Naive thymus-derived CD4-positive, alpha-beta T cell (primary cell): ENCODE results near the gene SMARCD2. TPM values are rescaled to one million over a fixed set of nuclear protein-coding genes. Genes with fewer than 3 reads are reported as not detected.
"Not testable (repeated sequence)": the region's sequence is repeated elsewhere in the genome, so short reads cannot be mapped to it uniquely, and the experiment has no call there.

Experiments
- ATAC-seq: fragments of 150-1000 bp; cut with Tn5 transposase; 2 replicates; pipeline ENCODE4 v1.10.0; 2021; ENCODE audit warnings: mild to moderate bottlenecking, moderate library complexity
- CTCF ChIA-PET: fragments of 350-600 bp; sonication (Branson Sonifier 250); formaldehyde crosslinking; loops from one replicate; lab custom pipeline; 2021; ENCODE audit warnings: antibody characterized with exemption; lab: Charles Lee
- POLR2A ChIA-PET: fragments of 350-600 bp; sonication (Branson Sonifier 250); formaldehyde crosslinking; loops from one replicate; lab custom pipeline; 2021; ENCODE audit warnings: antibody characterized with exemption, inconsistent platforms; lab: Charles Lee
- DNase-seq, 9 donors: peaks; one replicate each; pipeline versions ENCODE4 v3.0.0 to v3.0.0-alpha.2; 2020 to 2022; ENCODE audit warnings: mixed read lengths in 1 of 9
- H3K27ac ChIP-seq: one replicate; pipeline ENCODE4 v1.7.0; 2013; ENCODE audit warnings: mild to moderate bottlenecking, low read depth, low read length, moderate library complexity
- H3K27me3 ChIP-seq, 2 donors: one replicate each; pipeline ENCODE4 v1.7.0; 2013; ENCODE audit warnings: low read length in 2 of 2, mild to moderate bottlenecking in 2 of 2, moderate library complexity in 2 of 2; ENCODE audit not compliant: control insufficient read depth in 2 of 2, insufficient read depth in 2 of 2
- H3K36me3 ChIP-seq, 3 experiments: 1 replicate in 2 of 3; 2 replicates in 1 of 3; pipeline ENCODE4 v1.7.0; 2013; ENCODE audit warnings: low read length in 3 of 3, mild to moderate bottlenecking in 3 of 3, moderate library complexity in 1 of 3; ENCODE audit not compliant: insufficient read depth in 3 of 3, control insufficient read depth in 2 of 3
- H3K4me1 ChIP-seq, 2 donors: one replicate each; pipeline ENCODE4 v1.7.0; 2013; ENCODE audit warnings: low read length in 2 of 2, mild to moderate bottlenecking in 2 of 2, moderate library complexity in 1 of 2; ENCODE audit not compliant: control insufficient read depth in 2 of 2, insufficient read depth in 2 of 2
- H3K4me3 ChIP-seq: 2 replicates; pipeline ENCODE4 v1.7.0; 2013; ENCODE audit warnings: mild to moderate bottlenecking, low read length
- H3K9me3 ChIP-seq, 3 experiments: 1 replicate in 2 of 3; 2 replicates in 1 of 3; pipeline ENCODE4 v1.7.0; 2013; ENCODE audit warnings: low read length in 3 of 3; ENCODE audit not compliant: control insufficient read depth in 2 of 3
- H3K27ac Mint-ChIP-seq, 9 donors: one replicate each; pipeline ENCODE4 v1.8.0; 2020 to 2022; ENCODE audit warnings: mixed read lengths in 9 of 9, mild to moderate bottlenecking in 8 of 9, moderate library complexity in 5 of 9, inconsistent platforms in 2 of 9
- H3K27me3 Mint-ChIP-seq, 5 donors: one replicate each; pipeline ENCODE4 v1.8.0; 2021 to 2022; ENCODE audit warnings: mixed read lengths in 5 of 5, mild to moderate bottlenecking in 1 of 5
- H3K36me3 Mint-ChIP-seq, 5 donors: one replicate each; pipeline ENCODE4 v1.8.0; 2020 to 2022; ENCODE audit warnings: mixed read lengths in 5 of 5, mild to moderate bottlenecking in 3 of 5, inconsistent platforms in 1 of 5
- H3K4me1 Mint-ChIP-seq, 7 donors: one replicate each; pipeline ENCODE4 v1.8.0; 2020 to 2022; ENCODE audit warnings: mixed read lengths in 7 of 7, mild to moderate bottlenecking in 3 of 7, inconsistent platforms in 1 of 7
- H3K4me3 Mint-ChIP-seq, 10 donors: one replicate each; pipeline ENCODE4 v1.8.0; 2020 to 2022; ENCODE audit warnings: mild to moderate bottlenecking in 10 of 10, mixed read lengths in 10 of 10, moderate library complexity in 6 of 10, inconsistent platforms in 2 of 10
- H3K9me3 Mint-ChIP-seq, 11 donors: one replicate each; pipeline ENCODE4 v1.8.0; 2020 to 2022; ENCODE audit warnings: mixed read lengths in 11 of 11, mild to moderate bottlenecking in 4 of 11, inconsistent platforms in 1 of 11, moderate library complexity in 1 of 11
- intact Hi-C, 2 donors: fragments of 100-400 bp; cut with micrococcal nuclease; formaldehyde crosslinking; loops; one replicate each; pipeline ENCODE4 v1.15.1; 2023
- polyA plus RNA-seq, 2 donors: library from polyadenylated mRNA; unstranded; fragments of 300-500 nt; fragmentation: Illumina TruSeq; gene quantifications; one replicate each; pipeline ENCODE4 v1.2.3, GENCODE V29; 2021
- total RNA-seq, 6 experiments: library from RNA in 5 of 6; stranded (reverse) in 5 of 6; gene quantifications; 1 replicate in 5 of 6; 2 replicates in 1 of 6; pipeline ENCODE4 v1.2.3 and lab custom pipeline; 2021 to 2026

SMARCD2 gene
- total and polyA plus RNA-seq, 7 experiments from 2014 or later: 61.5 to 148 (median 109) TPM

- ChIA-PET CTCF (interaction anchor here (1.2 kb wide), 1 partner anchor 9 kb away, joined by 4 read pairs; no protein-coding TSS in a partner anchor), POLR2A (interaction anchor here (0.5 to 0.6 kb wide), 2 partner anchors 65 to 301 kb away, joined by 3 read pairs; no protein-coding TSS in a partner anchor)
- Mint-ChIP-seq H3K36me3 (peaks cover 8 to 48% (median 29%) of the 10 kb centered on the region in 5 donors), H3K9me3 (peaks cover 0 to 3% (median 0%) of the 10 kb centered on the region in 11 donors), H3K4me1 (peaks cover 0 to 7% (median 4%) of the 10 kb centered on the region in 7 donors), H3K27me3 (no peaks in the 10 kb centered on the region), H3K27ac (no peak overlapping the region), H3K4me3 (no peak overlapping the region)
- Histone ChIP-seq H3K36me3 (peaks cover 21 to 95% (median 27%) of the 10 kb centered on the region in 3 experiments), H3K27me3 (no peaks in the 10 kb centered on the region), H3K4me1 (no peaks in the 10 kb centered on the region), H3K4me3 (no peak overlapping the region), H3K27ac (no peak overlapping the region), H3K9me3 (no peaks in the 10 kb centered on the region)
- no peak for DNase-seq
- intact Hi-C loops: no loop called here
- ATAC-seq: no peak
Observed at GRCh38 chr17:63800783-63801182, 41.7 kb downstream of the SMARCD2 start.

DNA sequence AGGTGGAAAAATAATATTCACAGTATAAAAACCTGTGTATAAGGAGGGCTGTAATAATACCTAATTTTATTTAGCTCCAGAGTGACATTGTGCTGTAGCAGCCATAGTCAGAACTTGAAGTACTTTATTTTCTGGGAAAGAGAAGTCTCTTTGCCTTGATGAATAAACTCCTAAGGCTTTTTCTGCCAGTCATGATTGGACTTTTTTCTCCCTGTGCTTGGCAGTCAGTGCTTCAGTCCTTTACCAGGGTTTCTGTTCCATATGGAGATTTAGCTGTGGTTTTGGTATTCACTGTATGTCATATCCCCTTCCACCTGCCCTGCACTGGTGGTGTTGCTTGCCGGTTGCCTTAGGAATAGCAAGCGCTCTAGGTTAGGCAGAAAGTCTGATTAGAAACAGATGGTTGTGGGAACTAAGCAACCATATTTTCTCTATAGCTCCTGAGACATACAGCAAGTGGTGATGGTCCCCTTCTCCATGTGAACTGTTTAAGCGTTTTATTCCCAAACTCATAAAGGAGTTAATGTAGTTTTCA, 43.8 kb downstream of the SMARCD2 start:
- ChIA-PET POLR2A (interaction anchor here (0.6 to 0.7 kb wide), 2 partner anchors 19 to 372 kb away, joined by 3 read pairs; no protein-coding TSS in a partner anchor), CTCF (no interaction called here)
- Mint-ChIP-seq H3K9me3 (peaks cover 0 to 3% (median 0%) of the 10 kb centered on the region in 11 donors), H3K27ac (no peak overlapping the region), H3K27me3 (no peaks in the 10 kb centered on the region), H3K4me1 (peaks cover 0 to 12% (median 5%) of the 10 kb centered on the region in 7 donors), H3K4me3 (no peak overlapping the region), H3K36me3 (peaks cover 4 to 54% (median 25%) of the 10 kb centered on the region in 5 donors)
- Histone ChIP-seq H3K4me3 (no peak overlapping the region), H3K9me3 (no peaks in the 10 kb centered on the region), H3K27ac (no peak overlapping the region), H3K36me3 (peaks cover 28 to 96% (median 29%) of the 10 kb centered on the region in 3 experiments), H3K4me1 (no peaks in the 10 kb centered on the region), H3K27me3 (no peaks in the 10 kb centered on the region)
- intact Hi-C loops: no loop called here
- ATAC-seq: no peak
- DNase-seq: no peak

DNA sequence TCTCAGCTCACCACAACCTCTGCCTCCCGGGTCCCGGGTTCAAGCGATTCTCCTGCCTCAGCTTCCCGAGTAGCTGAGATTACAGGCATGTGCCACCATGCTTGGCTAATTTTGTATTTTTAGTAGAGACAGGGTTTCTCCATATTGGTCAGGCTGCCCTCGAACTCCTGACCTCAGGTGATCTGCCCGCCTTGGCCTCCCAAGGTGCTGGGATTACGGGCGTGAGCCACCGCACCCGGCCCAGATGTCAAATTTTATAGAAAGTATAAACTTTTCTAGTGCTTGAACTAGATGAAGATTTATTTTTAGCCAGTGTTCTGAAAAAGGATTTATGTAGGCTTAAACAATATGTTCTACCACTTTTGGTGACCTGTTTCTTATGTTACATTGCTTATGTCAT, 46.1 kb downstream of the SMARCD2 start:
- DNase-seq, ATAC-seq, intact Hi-C loops, H3K9me3 Mint-ChIP-seq, H3K4me1 ChIP-seq, H3K4me3 ChIP-seq, H3K9me3 ChIP-seq, H3K27ac ChIP-seq, H3K4me3 Mint-ChIP-seq, H3K27me3 Mint-ChIP-seq, CTCF ChIA-PET, H3K27me3 ChIP-seq: not testable (repeated sequence)
- H3K4me1 Mint-ChIP-seq: peaks cover 0 to 26% (median 9%) of the 10 kb centered on the region in 7 donors
- peak overlapping the region in 1 of 9 donors; percentile 17 for H3K27ac Mint-ChIP-seq
- POLR2A ChIA-PET: interaction anchor here (0.7 to 2.1 kb wide), 3 partner anchors 21 to 60 kb away, joined by 3 to 6 read pairs (median 3); partner anchors contain the start of gene CCDC47
- H3K36me3 ChIP-seq: peaks cover 26 to 98% (median 31%) of the 10 kb centered on the region in 3 experiments
- peaks cover 4 to 59% (median 28%) of the 10 kb centered on the region in 5 donors for H3K36me3 Mint-ChIP-seq

GRCh38 chr17:63792055-63792729, 50.3 kb downstream of the SMARCD2 start:
- no peak for ATAC-seq
- intact Hi-C loops: loop anchor here in 1 of 2 donors (2.0 kb wide), 1 partner anchor 17 kb away; the partner anchor contains the start of gene DDX42
- POLR2A ChIA-PET: interaction anchor here (0.6 to 1.7 kb wide), 4 partner anchors 16 to 711 kb away, joined by 3 to 6 read pairs (median 4); partner anchors contain the start of genes CCDC47 and DDX42
- peaks cover 18 to 93% (median 25%) of the 10 kb centered on the region in 3 experiments for H3K36me3 ChIP-seq
- no peak overlapping the region for H3K27ac ChIP-seq
- H3K27me3 Mint-ChIP-seq: no peaks in the 10 kb centered on the region
- H3K36me3 Mint-ChIP-seq: peaks cover 4 to 38% (median 21%) of the 10 kb centered on the region in 5 donors
- peaks cover 0 to 19% (median 9%) of the 10 kb centered on the region in 7 donors for H3K4me1 Mint-ChIP-seq
- no peaks in the 10 kb centered on the region for H3K9me3 ChIP-seq
- no peaks in the 10 kb centered on the region for H3K9me3 Mint-ChIP-seq
- no peak for DNase-seq
- H3K27ac Mint-ChIP-seq: peak overlapping the region in 2 of 9 donors; percentile 11 to 74
- no peak overlapping the region for H3K4me3 ChIP-seq
- H3K4me1 ChIP-seq: no peaks in the 10 kb centered on the region
- CTCF ChIA-PET: interaction anchor here (0.6 kb wide), 2 partner anchors 69 to 156 kb away, joined by 3 read pairs; no protein-coding TSS in a partner anchor
- no peaks in the 10 kb centered on the region for H3K27me3 ChIP-seq
- H3K4me3 Mint-ChIP-seq: no peak overlapping the region

DNA sequence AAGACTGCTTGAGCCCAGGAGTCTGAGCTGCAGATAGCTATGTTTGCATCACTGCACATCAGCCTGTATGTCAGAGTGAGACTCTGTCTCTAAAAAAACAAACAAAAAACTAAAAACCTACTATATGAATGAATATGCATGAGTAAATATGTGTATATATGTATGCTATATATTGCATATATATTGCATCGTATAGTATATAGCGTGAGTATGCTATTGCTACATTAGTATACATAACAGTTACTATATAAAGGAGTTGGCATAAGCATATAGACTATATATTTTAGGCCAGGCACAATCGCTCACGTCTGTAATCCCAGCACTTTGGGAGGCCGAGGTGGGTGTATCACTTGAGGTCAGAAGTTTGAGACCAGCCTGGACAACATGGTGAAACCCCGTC, 52.4 kb downstream of the SMARCD2 start:
- ATAC-seq (no peak), DNase-seq (no peak)
- no peak overlapping the region for H3K27ac ChIP-seq
- Mint-ChIP-seq H3K36me3 (peaks cover 4 to 36% (median 18%) of the 10 kb centered on the region in 5 donors), H3K4me1 (peaks cover 0 to 28% (median 11%) of the 10 kb centered on the region in 7 donors), H3K27ac (no peak overlapping the region), H3K4me3 (no peak overlapping the region), H3K9me3 (no peaks in the 10 kb centered on the region), H3K27me3 (no peaks in the 10 kb centered on the region)
- H3K9me3 ChIP-seq: no peaks in the 10 kb centered on the region
- ChIA-PET POLR2A (interaction anchor here (1.4 to 1.7 kb wide), 3 partner anchors 15 to 16 kb away, joined by 4 to 6 read pairs (median 5); partner anchors contain the start of genes CCDC47 and DDX42), CTCF (no interaction called here)
- intact Hi-C loops: no loop called here
- no peaks in the 10 kb centered on the region for H3K4me1 ChIP-seq
- H3K36me3 ChIP-seq: peaks cover 6 to 88% (median 21%) of the 10 kb centered on the region in 3 experiments
- H3K4me3 ChIP-seq: no peak overlapping the region
- H3K27me3 ChIP-seq: no peaks in the 10 kb centered on the region

DNA sequence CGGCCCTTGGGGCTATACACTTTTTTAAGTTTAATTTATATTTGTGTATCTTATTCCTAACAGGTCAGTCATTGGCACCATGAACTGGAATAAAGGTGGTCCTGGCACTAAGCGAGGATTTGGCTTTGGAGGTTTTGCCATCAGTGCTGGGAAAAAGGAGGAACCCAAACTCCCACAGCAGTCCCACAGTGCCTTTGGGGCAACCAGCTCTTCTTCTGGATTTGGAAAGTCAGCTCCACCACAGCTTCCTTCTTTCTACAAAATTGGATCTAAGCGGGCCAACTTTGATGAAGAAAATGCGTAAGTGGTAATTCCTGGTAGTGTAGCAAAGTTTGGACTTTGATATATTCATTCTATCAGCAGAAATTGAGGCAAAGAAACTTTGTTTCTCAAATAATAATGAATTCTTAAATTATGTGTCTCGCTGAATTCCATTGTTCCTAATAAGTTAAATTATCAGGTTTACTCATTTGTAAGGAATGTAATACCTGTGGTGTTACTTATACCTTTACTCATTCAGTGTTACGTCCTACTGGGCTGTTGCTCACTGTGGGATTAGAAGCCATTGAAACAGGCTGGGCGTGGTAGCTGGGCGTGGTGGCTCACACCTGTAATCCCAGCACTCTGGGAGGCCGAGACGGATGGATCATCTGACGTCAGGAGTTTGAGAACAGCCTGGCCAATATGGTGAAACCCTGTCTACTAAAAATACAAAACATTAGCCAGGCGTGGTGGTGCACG, 55.3 kb downstream of the SMARCD2 start:
- CTCF ChIA-PET: no interaction called here
- no peaks in the 10 kb centered on the region for H3K27me3 ChIP-seq
- H3K9me3 ChIP-seq: no peaks in the 10 kb centered on the region
- no peaks in the 10 kb centered on the region for H3K4me1 ChIP-seq
- POLR2A ChIA-PET: interaction anchor here (0.6 to 0.9 kb wide), 3 partner anchors 13 to 87 kb away, joined by 3 to 4 read pairs (median 3); partner anchors contain the start of genes DDX42 and LIMD2
- no peaks in the 10 kb centered on the region for H3K9me3 Mint-ChIP-seq
- H3K4me3 Mint-ChIP-seq: no peak overlapping the region
- intact Hi-C loops: no loop called here
- no peak overlapping the region for H3K4me3 ChIP-seq
- peaks cover 0 to 26% (median 11%) of the 10 kb centered on the region in 5 donors for H3K36me3 Mint-ChIP-seq
- ATAC-seq (no peak), DNase-seq (no peak)
- no peaks in the 10 kb centered on the region for H3K27me3 Mint-ChIP-seq
- peaks cover 16 to 38% (median 29%) of the 10 kb centered on the region in 7 donors for H3K4me1 Mint-ChIP-seq
- H3K27ac Mint-ChIP-seq: peak overlapping the region in 1 of 9 donors; percentile 13
- H3K27ac ChIP-seq: no peak overlapping the region
- H3K36me3 ChIP-seq: peaks cover 6 to 77% (median 10%) of the 10 kb centered on the region in 3 experiments
